ACHN (cell line): ENCODE measurements around the gene SIL1.
"Not testable (repeated sequence)": the region's sequence is repeated elsewhere in the genome, so short reads cannot be mapped to it uniquely, and the experiment has no call there.

Experiments
- DNase-seq: peaks from one replicate; pipeline ENCODE4 v3.0.0-alpha.2; 2015
- in situ Hi-C: cut with HindIII; loops from 2 replicates; pipeline ENCODE4 v1.10.0; 2017; ENCODE audit warnings: low sequenced_read_pairs, low pct_ligation_motif_present, low pct_unique_long_range_greater_than_20kb

The SIL1 gene

GRCh38 chr5:139197710-139198669 is at the start of gene SIL1:
Gene SIL1, minus strand, starts transcription at chr5:139198368. Its CDS starts 70,525 bp downstream, at chr5:139127843.
- DNase-seq = peak; percentile 91
- in situ Hi-C loops = no loop called here

GRCh38 chr5:139246394-139246793 is 48.2 kb upstream of the SIL1 start:
- in situ Hi-C loops = no loop called here
- peak; percentile 19 for DNase-seq

DNA sequence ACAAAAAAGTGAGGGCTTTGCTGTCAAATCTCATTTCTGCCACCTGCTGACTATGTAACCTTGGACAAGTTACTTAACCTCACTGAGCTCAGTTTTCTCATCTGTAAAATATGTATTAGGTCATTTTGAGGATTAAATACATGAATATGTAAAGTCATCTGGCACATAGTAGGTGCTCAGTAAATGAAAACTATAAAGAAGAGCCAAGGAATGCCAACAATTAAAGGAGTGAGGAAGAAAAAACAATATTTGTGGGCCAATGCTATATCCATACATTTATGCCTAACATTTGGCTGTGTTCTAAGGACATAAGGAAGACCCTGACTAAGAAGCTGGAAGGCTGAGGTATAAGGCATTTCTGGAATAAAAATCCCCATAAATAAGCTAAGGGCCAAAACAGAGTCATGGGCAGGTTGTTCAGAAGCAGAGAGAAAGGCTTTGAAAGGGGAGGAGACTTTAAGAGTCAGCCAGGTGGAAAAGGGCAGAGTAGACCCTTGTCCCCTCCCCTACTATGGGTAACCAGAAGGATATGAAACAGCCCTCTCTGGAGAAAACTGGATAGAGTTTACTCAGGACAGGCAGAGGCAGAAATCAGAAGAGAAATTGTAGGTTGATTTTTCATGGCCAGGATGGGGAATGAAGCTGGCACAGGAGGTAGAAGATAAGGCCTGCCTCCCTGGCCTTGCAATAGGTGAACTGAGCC is 47.6 kb upstream of the SIL1 start:
- in situ Hi-C loops = no loop called here
- DNase-seq = no peak

DNA sequence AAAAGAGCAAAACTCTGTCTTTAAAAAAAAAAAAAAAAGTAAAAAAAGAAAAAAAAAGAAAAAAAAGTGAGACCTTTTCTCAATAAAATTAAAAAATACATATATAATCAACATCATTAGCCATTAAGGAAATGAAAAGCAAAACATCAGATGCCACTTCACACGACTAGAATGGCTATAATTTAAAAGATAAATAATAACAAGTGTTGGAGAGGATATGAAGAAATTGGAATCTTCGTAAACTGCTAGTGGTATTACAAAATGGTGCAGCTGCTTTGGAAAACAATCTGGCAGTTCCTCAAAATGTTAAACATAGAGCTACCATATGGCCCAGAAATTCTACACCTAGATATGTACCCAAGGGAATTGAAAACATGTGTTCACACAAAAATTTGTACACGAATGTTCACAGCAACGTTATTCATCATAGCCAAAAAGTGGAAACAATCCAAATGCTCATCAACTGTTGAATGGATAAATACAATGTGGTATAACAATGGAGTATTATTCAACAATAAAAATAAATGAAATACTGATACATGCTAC is 45.3 kb upstream of the SIL1 start:
- in situ Hi-C loops = no loop called here
- DNase-seq = no peak

GRCh38 chr5:139241139-139241538 is 43.0 kb upstream of the SIL1 start:
- in situ Hi-C loops = no loop called here
- DNase-seq = no peak

DNA sequence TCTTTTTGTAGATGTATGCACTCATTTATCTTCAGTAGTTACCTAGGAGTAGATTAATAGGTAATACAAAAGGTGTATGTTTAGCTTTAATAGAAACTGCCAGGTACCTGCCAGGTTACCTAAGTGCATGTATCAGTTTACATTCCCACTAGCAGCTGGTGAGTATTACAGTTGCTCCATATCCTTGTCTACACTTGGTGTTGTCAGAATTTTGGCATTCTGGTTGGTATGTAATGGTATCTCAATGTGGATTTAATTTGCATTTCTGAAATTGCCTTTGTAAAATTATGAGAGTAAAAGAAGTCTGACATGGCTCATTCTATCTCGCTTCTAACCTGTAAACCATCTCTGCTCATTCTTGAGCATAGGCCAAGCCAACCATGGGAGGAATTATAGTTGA is 38.3 kb upstream of the SIL1 start:
- no peak for DNase-seq
- in situ Hi-C loops = no loop called here

DNA sequence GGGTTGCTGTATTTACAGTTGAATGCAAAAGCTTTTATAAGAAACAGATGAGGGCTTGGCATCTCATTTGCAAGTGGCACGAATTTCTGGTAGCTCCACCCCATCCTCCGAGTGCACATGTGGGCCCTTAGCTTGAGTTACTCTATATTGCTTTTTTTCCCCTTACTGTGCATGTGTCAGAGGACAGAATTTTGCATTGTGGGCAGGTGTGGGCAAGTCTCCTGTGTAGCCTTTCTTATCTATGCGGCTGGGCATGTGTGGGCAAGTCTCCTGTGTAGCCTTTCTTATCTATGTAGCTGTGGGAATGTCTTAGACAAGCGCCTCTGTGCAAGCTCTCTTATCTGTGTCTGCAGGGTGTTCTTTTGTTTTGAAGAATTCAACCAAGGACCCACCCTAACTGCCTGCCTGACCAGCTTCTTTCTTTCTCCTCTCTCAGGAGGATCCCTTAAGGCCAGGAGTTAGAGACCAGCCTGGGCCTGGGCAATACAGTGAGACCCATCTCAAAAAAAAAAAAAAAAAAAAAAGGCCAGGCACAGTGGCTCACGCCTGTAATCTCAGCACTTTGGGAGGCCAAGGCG is 34.1 kb upstream of the SIL1 start:
- no peak for DNase-seq

GRCh38 chr5:139228201-139228803 is 30.1 kb upstream of the SIL1 start:
- DNase-seq = no peak
- in situ Hi-C loops = no loop called here

More for the DNA sequence above, 34.1 kb upstream of the SIL1 start:
- in situ Hi-C loops = no loop called here

- no peak for DNase-seq
- in situ Hi-C loops = no loop called here
Observed at GRCh38 chr5:139226131-139226530, 28.0 kb upstream of the SIL1 start.

GRCh38 chr5:139223481-139223880 is 25.3 kb upstream of the SIL1 start:
- DNase-seq = no peak
- in situ Hi-C loops = no loop called here

DNA sequence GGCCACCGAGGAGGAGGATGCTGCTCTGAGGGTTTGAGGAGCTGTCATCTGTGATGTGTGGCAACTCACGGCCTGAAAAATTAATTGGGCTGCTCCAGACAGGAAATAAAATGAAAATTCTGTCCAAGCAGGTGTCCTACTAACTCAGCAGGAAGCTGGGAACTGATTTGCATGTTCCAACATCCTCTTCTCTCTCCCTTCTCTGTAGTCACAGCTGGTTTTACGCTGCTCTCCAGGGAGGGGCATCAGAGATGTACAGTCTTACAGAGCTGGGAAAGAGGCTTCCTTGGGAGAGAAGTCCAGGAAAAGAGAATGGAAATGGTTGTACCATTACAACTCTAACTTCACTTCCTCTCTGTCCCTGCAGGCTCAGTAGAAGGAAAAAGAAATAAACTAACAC is 24.2 kb upstream of the SIL1 start:
- DNase-seq = no peak
- in situ Hi-C loops = no loop called here

GRCh38 chr5:139218038-139218437 is 19.9 kb upstream of the SIL1 start:
- in situ Hi-C loops, DNase-seq: not testable (repeated sequence)

DNA sequence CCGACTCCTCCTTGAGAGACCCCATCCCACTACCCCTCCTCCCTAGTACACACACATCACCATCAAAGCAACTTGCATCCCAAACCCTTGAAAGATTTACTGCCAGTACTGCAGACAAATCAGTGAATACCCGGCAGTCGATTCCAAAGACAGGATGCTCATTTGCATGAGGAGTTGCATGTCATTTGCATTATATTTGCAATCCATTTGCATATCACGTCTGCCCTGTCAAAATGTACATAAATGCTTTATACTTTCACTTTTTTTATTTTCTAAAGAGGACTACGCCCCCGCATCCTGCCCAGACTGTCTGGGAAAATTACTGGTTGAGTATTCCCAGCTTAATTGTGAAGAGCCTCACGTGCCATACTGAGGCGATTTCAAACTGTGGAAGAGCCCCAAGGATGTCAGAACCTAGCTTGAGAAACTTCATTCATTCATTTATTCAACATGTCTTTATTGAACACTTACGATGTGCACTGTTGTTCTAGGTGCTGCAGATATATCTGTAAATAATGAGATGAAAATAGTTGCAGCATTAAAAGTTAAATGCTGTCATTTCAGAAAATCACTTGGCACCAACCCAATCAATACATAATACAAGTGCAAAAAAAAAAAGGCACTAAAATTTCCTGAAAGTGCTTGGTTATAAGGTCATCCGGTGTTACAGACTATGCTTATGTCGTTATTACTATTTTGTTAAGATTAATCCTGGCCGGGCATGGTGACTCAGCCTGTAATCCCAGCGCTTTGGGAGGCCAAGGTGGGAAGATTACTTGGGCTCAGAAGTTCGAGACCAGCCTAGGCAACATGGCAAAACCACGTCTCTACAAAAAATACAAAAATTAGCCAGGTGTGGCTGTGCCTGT is 17.2 kb upstream of the SIL1 start:
- no peak for DNase-seq
- in situ Hi-C loops = no loop called here

DNA sequence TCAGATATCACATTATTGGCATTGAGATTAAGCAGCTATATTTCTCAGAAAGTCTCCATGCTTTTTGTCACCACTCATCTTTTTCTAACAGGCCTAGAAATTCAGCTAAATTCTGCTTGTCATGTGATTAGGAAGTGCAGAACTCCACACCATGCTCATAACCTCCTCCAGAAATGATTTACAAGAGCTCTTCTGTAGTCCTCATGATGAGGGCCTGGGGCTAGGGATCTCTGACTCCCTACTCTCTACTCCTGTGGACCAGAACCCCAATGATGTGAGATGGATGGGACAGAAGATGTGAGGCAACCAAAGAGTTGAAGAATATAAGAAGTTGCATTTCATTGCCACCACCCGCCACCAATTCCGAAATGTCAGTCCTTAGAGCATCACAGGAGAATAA is 16.5 kb upstream of the SIL1 start:
- DNase-seq = no peak
- in situ Hi-C loops = no loop called here

DNA sequence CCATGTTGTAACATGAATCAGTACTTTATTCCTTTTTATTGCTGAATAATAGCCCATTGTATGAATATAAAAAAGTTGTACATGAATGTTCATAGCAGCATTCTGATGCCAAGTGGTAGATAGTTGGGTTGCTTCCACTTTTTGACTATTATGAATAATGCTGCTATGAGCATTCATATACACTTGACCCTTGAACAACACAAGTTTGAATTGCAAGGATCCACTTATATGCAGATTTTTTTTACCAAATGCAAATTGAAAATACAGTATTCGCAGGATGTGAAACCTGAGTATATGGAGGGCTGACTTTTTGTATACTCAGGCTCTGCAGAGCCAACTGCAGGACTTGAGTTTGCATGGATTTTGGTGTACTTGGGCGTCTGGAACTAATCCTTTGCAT is 14.7 kb upstream of the SIL1 start:
- no peak for DNase-seq
- in situ Hi-C loops = no loop called here

DNA sequence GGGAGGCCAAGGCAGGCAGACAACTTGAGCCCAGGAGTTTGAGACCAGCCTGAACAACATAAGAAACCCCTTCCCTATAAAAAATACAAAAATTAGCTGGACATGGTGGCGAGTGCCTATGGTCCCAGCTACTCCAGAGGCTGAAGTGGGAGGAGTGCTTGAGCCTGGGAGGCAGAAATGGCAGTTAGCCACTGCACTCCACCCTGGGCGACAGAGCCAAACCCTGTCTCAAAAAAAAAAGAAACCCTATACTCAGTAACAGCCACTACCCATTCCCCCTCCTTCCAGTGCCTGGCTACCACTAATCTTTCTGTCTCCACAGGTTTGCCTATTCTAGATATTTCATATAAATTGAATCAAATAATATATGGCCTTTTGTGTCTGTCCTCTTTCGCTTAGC is 14.3 kb upstream of the SIL1 start:
- DNase-seq = no peak

GRCh38 chr5:139210585-139210984 is 12.4 kb upstream of the SIL1 start:
- no peak for DNase-seq
- in situ Hi-C loops = no loop called here

More for the DNA sequence above, 14.3 kb upstream of the SIL1 start:
- in situ Hi-C loops = no loop called here
